Left lung (tissue), 10 donors: ENCODE data around the gene PLEKHA1. TPM values are rescaled to one million over a fixed set of nuclear protein-coding genes. Genes with fewer than 3 reads are reported as not detected.

ENCODE experiments used
- ATAC-seq: fragments of 200-7000 bp; cut with Tn5 transposase; one replicate; pipeline ENCODE4 v1.9.1; 2020; ENCODE audit warnings: moderate library complexity
- DNase-seq, 4 donors: peaks; one replicate each; pipeline ENCODE4 v3.0.0-alpha.2; 2013 to 2020
- H3K27ac ChIP-seq, 2 donors: fragments of 200-600 bp; sonication (generic) in 1 of 2; one replicate each; pipeline versions ENCODE4 v1.5.0 to v1.8.0; 2020 to 2021
- H3K27me3 ChIP-seq, 2 donors: fragments of 200-600 bp; sonication (generic) in 1 of 2; one replicate each; pipeline versions ENCODE4 v1.5.0 to v1.8.0; 2020 to 2021
- H3K36me3 ChIP-seq, 2 donors: fragments of 200-600 bp; sonication (generic) in 1 of 2; one replicate each; pipeline versions ENCODE4 v1.5.0 to v1.8.0; 2020 to 2021
- H3K4me1 ChIP-seq, 2 donors: fragments of 200-600 bp; one replicate each; pipeline ENCODE4 v1.8.0; 2021
- H3K4me3 ChIP-seq, 2 donors: fragments of 200-600 bp; sonication (generic) in 1 of 2; one replicate each; pipeline versions ENCODE4 v1.5.0 to v1.8.0; 2020 to 2021; ENCODE audit warnings: mild to moderate bottlenecking in 1 of 2
- H3K9me3 ChIP-seq, 2 donors: fragments of 200-600 bp; sonication (generic) in 1 of 2; one replicate each; pipeline versions ENCODE4 v1.5.0 to v1.8.0; 2020 to 2021
- intact Hi-C, 2 donors: fragments of 100-400 bp; cut with DNase I; formaldehyde crosslinking; loops; one replicate each; pipeline versions ENCODE4 v1.11.2 to v1.14.2; 2022
- polyA plus RNA-seq, 6 donors: library from polyadenylated mRNA; unstranded; fragments of 120-200 nt; gene quantifications; one replicate each; pipeline ENCODE4 v1.2.1, GENCODE V29; 2013; ENCODE audit not compliant: insufficient read length in 6 of 6
- total RNA-seq, 2 donors: library from RNA; stranded (reverse); fragmentation: NEBNext Ultra II Directional; extraction: Animal tissue kit (Norgen Biotek cat#: 25700); gene quantifications; one replicate each; pipeline ENCODE4 v1.2.1, GENCODE V29; 2021
- TF ChIP-seq, protein P1 (sequence below), 2 donors: fragments of 200-600 bp; sonication (generic) in 1 of 2; IDR thresholded peaks; one replicate each; pipeline versions ENCODE4 v1.5.0 to v1.8.0; 2021; ENCODE audit warnings: antibody characterized with exemption in 2 of 2
- donor health status: DM: no; HTN: yes; CAD: no.
- donor health status: DM: no; HTN: no; CAD: no.

PLEKHA1 gene
- total and polyA plus RNA-seq, 8 donors = 40.5 to 57.9 (median 43.4) TPM

DNA sequence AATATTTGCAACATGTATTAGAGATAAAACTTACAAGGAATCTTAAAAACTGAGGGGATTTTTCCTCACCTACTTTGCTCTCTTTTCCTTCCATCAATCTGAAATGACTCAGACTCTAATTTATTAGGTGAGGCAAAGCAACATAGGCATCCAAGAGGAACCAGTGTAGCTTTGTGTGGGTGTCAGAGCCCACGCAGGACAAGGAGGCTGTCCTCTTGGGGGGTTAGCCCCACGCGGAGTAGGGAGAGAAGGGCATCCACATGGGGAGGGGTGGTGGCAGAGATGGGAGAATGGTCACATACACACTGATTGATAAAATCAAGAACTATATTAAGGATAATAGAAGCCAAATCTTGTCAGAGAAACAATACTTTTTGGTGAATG, 46.1 kb downstream of the PLEKHA1 start:
- Histone ChIP-seq H3K4me3 (no peak overlapping the region), H3K9me3 (no peaks in the 10 kb centered on the region), H3K27me3 (no peaks in the 10 kb centered on the region), H3K27ac (peak overlapping the region in 1 of 2 donors; percentile 24), H3K36me3 (no peaks in the 10 kb centered on the region), H3K4me1 (peaks cover 0 to 36% of the 10 kb centered on the region in 2 donors)
- TF ChIP-seq, protein P1, sequence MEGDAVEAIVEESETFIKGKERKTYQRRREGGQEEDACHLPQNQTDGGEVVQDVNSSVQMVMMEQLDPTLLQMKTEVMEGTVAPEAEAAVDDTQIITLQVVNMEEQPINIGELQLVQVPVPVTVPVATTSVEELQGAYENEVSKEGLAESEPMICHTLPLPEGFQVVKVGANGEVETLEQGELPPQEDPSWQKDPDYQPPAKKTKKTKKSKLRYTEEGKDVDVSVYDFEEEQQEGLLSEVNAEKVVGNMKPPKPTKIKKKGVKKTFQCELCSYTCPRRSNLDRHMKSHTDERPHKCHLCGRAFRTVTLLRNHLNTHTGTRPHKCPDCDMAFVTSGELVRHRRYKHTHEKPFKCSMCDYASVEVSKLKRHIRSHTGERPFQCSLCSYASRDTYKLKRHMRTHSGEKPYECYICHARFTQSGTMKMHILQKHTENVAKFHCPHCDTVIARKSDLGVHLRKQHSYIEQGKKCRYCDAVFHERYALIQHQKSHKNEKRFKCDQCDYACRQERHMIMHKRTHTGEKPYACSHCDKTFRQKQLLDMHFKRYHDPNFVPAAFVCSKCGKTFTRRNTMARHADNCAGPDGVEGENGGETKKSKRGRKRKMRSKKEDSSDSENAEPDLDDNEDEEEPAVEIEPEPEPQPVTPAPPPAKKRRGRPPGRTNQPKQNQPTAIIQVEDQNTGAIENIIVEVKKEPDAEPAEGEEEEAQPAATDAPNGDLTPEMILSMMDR (IDR thresholded peaks at IDR 0.05) = no peak
- intact Hi-C loops = no loop called here
- DNase-seq (no peak), ATAC-seq (no peak)

DNA sequence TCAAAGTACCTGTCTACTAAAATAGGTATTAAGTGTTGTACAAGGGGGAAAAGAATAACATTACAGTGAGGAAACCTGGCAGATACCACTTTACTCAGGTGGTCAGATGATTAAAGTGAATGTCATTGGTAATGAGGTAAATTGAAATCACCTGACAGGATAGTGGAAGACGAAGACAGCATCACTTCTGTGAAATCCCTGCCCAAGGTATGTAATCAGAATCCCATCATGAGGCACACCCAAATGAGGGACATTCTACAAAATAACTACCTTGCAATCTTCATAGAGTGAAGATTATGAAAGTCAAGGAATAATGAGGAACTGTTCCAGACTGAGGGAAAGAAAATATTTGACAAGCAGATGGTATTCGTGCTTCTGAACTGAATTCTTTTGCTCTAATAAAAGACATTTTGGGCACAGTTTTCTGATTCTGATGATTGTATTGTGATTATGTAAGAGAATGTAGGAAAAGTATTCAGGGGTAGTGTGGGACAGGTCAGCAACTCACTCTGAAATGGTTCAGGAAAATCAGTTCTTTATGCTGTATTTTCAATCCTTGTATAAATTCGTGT, 46.6 kb downstream of the PLEKHA1 start:
- Histone ChIP-seq H3K9me3 (no peaks in the 10 kb centered on the region), H3K27ac (peak overlapping the region in 1 of 2 donors; percentile 24), H3K4me3 (no peak overlapping the region), H3K27me3 (no peaks in the 10 kb centered on the region), H3K36me3 (no peaks in the 10 kb centered on the region), H3K4me1 (peaks cover 0 to 36% of the 10 kb centered on the region in 2 donors)
- DNase-seq = no peak
- TF ChIP-seq, protein P1 (IDR thresholded peaks at IDR 0.05) = no peak
- ATAC-seq = no peak
- intact Hi-C loops = no loop called here

DNA sequence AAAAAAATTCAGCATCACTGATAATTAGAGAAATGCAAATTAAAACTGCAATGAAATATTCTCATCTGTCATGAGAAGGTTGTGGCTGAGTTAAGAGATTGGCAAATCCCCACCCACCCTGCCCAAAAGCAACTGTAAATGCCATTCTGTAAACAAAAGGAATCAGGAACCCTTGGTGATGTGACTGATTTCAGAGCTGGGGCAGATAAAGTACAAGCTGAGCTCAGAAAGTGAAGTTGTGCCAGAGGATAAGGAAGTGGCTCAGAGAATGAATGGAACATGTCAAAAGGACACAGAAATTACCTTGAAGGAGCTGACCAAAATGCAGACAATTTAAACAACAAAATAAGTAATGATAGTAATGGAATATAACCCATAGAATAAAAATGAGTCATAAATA, 47.2 kb downstream of the PLEKHA1 start:
- ATAC-seq = peak; percentile 13
- peaks cover 0 to 33% of the 10 kb centered on the region in 2 donors for H3K4me1 ChIP-seq
- H3K9me3 ChIP-seq = no peaks in the 10 kb centered on the region
- H3K27ac ChIP-seq = no peak overlapping the region
- TF ChIP-seq, protein P1 (IDR thresholded peaks at IDR 0.05) = no peak
- no peak for DNase-seq
- H3K36me3 ChIP-seq = no peaks in the 10 kb centered on the region
- intact Hi-C loops = no loop called here
- H3K27me3 ChIP-seq = no peaks in the 10 kb centered on the region
- no peak overlapping the region for H3K4me3 ChIP-seq

DNA sequence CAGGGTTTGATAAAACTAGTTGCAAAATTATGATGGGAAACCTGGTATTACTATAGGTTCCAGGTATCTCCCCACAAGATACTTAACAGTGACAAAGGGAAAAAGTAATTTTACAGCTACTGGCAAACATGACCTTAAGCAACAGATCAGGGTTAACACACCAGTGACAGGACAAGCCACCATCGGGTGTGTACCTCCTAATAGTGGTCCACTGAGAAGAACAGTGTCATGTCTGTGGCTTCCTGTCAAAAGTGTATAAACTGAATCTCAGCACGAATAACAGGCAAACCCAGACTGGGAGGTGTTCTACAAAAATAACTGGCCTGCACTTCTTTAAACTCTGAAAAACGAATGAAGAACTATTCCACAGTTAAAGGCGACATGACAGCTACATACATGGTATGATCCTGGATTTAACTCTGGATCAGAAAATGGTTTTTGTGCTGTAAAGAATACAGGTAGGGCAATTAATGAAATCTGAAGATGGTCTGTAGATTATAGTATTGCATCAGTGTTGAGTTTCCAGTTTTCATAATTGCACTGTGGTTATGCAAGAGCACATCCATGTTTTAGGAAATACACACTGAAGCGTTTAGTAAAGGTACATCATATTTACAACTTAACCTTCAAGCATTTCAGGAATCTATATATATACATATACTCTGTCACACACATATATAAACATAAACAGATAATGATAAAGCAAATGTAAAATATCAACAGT, 47.9 kb downstream of the PLEKHA1 start:
- ATAC-seq = no peak
- Histone ChIP-seq H3K4me3 (no peak overlapping the region), H3K36me3 (no peaks in the 10 kb centered on the region), H3K9me3 (no peaks in the 10 kb centered on the region), H3K27ac (no peak overlapping the region), H3K4me1 (peaks cover 0 to 26% of the 10 kb centered on the region in 2 donors), H3K27me3 (no peaks in the 10 kb centered on the region)
- intact Hi-C loops = no loop called here
- TF ChIP-seq, protein P1 (IDR thresholded peaks at IDR 0.05) = no peak
- no peak for DNase-seq

DNA sequence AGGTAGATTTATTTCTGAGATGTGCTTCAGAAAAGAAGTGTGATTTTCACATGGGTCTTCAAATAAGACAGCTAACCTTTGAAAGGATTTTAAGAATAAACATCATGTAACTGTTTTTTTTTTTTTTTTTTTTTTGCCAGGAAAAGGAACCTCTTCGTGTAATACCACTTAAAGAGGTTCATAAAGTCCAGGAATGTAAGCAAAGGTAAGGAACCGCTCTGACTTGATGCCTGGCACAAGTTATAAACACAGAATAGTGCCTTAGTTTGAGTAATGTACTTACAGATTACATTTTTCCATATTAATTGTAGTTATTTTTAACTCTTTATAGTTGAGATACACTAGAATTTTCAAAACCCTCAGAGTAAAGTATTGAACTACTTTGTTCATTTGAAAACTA, 49.6 kb downstream of the PLEKHA1 start:
- no peaks in the 10 kb centered on the region for H3K9me3 ChIP-seq
- H3K36me3 ChIP-seq = no peaks in the 10 kb centered on the region
- peak; percentile 62 for ATAC-seq
- peaks cover 0 to 23% of the 10 kb centered on the region in 2 donors for H3K4me1 ChIP-seq
- TF ChIP-seq, protein P1 (IDR thresholded peaks at IDR 0.05) = no peak
- no peaks in the 10 kb centered on the region for H3K27me3 ChIP-seq
- H3K4me3 ChIP-seq = no peak overlapping the region
- intact Hi-C loops = no loop called here
- H3K27ac ChIP-seq = no peak overlapping the region
- DNase-seq = no peak
